Neural cell (in vitro differentiated cells): ENCODE data around the gene ACAA2. TPM values are rescaled to one million over a fixed set of nuclear protein-coding genes. Genes with fewer than 3 reads are reported as not detected.

ENCODE experiments used
- H2AFZ ChIP-seq: fragments of 200-600, 300-800 bp; sonication (generic), shearing (Covaris generic); 2 replicates; pipeline ENCODE4 v1.6.0; 2014; ENCODE audit warnings: low read depth, mild to moderate bottlenecking, antibody characterized with exemption, low read length, moderate library complexity
- H3F3A ChIP-seq: fragments of 200-600 bp; shearing (Covaris generic); 2 replicates; pipeline ENCODE4 v1.6.1; 2016; ENCODE audit warnings: mild to moderate bottlenecking, moderate library complexity, mixed read lengths, antibody characterized with exemption, low read length; ENCODE audit not compliant: insufficient read depth, poor library complexity, severe bottlenecking
- H3K27ac ChIP-seq: fragments of 200-600, 300-800 bp; sonication (generic), shearing (Covaris generic); 2 replicates; pipeline ENCODE4 v1.5.1; 2014; ENCODE audit warnings: mild to moderate bottlenecking, low read length, moderate library complexity
- H3K27me3 ChIP-seq: fragments of 300-800, 200-600 bp; sonication (generic), shearing (Covaris generic); 2 replicates; pipeline ENCODE4 v1.6.0; 2014; ENCODE audit warnings: mild to moderate bottlenecking, low read depth, low read length, moderate library complexity; ENCODE audit not compliant: insufficient read depth
- H3K36me3 ChIP-seq: fragments of 300-800, 200-600 bp; sonication (generic), shearing (Covaris generic); 2 replicates; pipeline ENCODE4 v1.5.1; 2014; ENCODE audit warnings: mild to moderate bottlenecking, antibody characterized with exemption, low read length, moderate library complexity; ENCODE audit not compliant: insufficient read depth
- H3K4me2 ChIP-seq: fragments of 300-800, 200-600 bp; sonication (generic), shearing (Covaris generic); 2 replicates; pipeline ENCODE4 v1.6.0; 2014; ENCODE audit warnings: mild to moderate bottlenecking, low read length
- H3K4me3 ChIP-seq: fragments of 300-800, 200-600 bp; sonication (generic), shearing (Covaris generic); 2 replicates; pipeline ENCODE4 v1.5.1; 2014; ENCODE audit warnings: mild to moderate bottlenecking, low read length, moderate library complexity
- H3K79me2 ChIP-seq: fragments of 200-600 bp; shearing (Covaris generic); replicated peaks from 2 replicates; pipeline ENCODE4 v1.6.0; 2014; ENCODE audit warnings: mild to moderate bottlenecking, low read length, moderate library complexity; ENCODE audit not compliant: insufficient read depth
- H3K9ac ChIP-seq: fragments of 300-800, 200-600 bp; sonication (generic), shearing (Covaris generic); 2 replicates; pipeline ENCODE4 v1.6.1; 2016; ENCODE audit warnings: mild to moderate bottlenecking, low read length, mixed read lengths
- H3K9me2 ChIP-seq: fragments of 200-600 bp; shearing (Covaris generic); 2 replicates; pipeline ENCODE4 v1.6.1; 2016; ENCODE audit warnings: mild to moderate bottlenecking, low read length, mixed read lengths; ENCODE audit not compliant: insufficient read depth
- H3K9me3 ChIP-seq: fragments of 200-600, 300-800 bp; sonication (generic), shearing (Covaris generic); 2 replicates; pipeline ENCODE4 v1.6.1; 2016; ENCODE audit warnings: mild to moderate bottlenecking, mixed run types, low read length, moderate library complexity, mixed read lengths
- H4K20me1 ChIP-seq: fragments of 200-600 bp; shearing (Covaris generic); 2 replicates; pipeline ENCODE4 v1.6.1; 2016; ENCODE audit warnings: mild to moderate bottlenecking, mixed run types; ENCODE audit not compliant: insufficient read depth
- EP300 ChIP-seq: fragments of 450-650 bp; conservative IDR thresholded peaks from 2 replicates; pipeline ENCODE4 v1.6.1; 2014; ENCODE audit warnings: antibody characterized with exemption, mild to moderate bottlenecking, moderate library complexity; ENCODE audit not compliant: poor library complexity, severe bottlenecking
- EZH2 ChIP-seq: fragments of 200-600, 300-800 bp; shearing (Covaris generic), sonication (generic); IDR thresholded peaks from 2 replicates; pipeline ENCODE4 v1.6.1; 2014; ENCODE audit warnings: antibody characterized with exemption, low read length, borderline replicate concordance, mild to moderate bottlenecking; ENCODE audit not compliant: insufficient read depth, poor library complexity, severe bottlenecking
- MXI1 ChIP-seq: fragments of 450-650 bp; conservative IDR thresholded peaks from 2 replicates; pipeline ENCODE4 v1.6.1; 2014; ENCODE audit warnings: antibody characterized with exemption, mild to moderate bottlenecking; ENCODE audit not compliant: poor library complexity, severe bottlenecking
- POLR2AphosphoS5 ChIP-seq: IDR thresholded peaks from 2 replicates; pipeline ENCODE4 v1.6.1; 2012
- RAD21 ChIP-seq: fragments of 450-650 bp; conservative IDR thresholded peaks from 2 replicates; pipeline ENCODE4 v1.6.1; 2014; ENCODE audit warnings: antibody characterized with exemption, mild to moderate bottlenecking, moderate library complexity
- SMC3 ChIP-seq: fragments of 450-650 bp; conservative IDR thresholded peaks from 2 replicates; pipeline ENCODE4 v1.6.1; 2014; ENCODE audit warnings: antibody characterized with exemption, mild to moderate bottlenecking, moderate library complexity; ENCODE audit not compliant: poor library complexity
- TAF1 ChIP-seq: IDR thresholded peaks from 2 replicates; pipeline ENCODE4 v1.6.1; 2012; ENCODE audit warnings: low read depth
- polyA plus RNA-seq: library from polyadenylated mRNA; depleted of rRNA; stranded (reverse); fragments of >200 nt; gene quantifications from 2 replicates; pipeline ENCODE4 v1.2.3, GENCODE V29; 2014
- TF ChIP-seq, protein P1 (sequence below): IDR thresholded peaks from 2 replicates; pipeline ENCODE4 v1.6.1; 2012; ENCODE audit warnings: borderline replicate concordance
- TF ChIP-seq, protein P2 (sequence below): fragments of 450-650 bp; IDR thresholded peaks from 2 replicates; pipeline ENCODE4 v1.5.1; 2014; ENCODE audit warnings: antibody characterized with exemption, mild to moderate bottlenecking, moderate library complexity; ENCODE audit not compliant: poor library complexity, severe bottlenecking

ACAA2 gene
- polyA plus RNA-seq, 1 donor from 2014 or later, result 6.3 TPM

DNA sequence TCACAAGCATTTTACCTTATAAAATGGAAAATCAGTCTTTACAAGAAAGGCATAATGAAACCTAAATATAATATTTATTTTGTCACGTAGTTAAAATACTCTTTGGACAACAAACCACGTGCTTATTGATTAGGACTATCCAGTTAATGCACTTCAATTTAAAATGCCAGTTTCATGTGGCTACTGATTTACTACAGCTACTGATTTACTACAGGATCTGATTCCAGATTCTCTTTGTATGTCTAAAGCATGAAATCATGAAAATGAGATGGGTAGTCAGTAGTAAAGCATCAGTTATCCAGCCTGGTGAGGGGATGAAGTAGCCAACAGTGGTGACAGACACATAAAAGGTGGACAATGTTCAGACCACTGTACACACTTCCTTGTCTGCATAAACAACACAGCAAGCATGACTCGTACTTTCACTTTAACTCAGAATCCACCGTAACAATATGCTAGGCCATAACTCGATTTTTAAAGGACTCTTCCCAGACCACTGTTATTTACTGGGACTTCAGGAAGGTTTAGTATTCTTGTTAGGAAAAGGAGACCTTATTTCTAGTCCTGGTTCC is 24.9 kb downstream of the ACAA2 start:
- Histone ChIP-seq H3K4me3 (no peak overlapping the region), H3K9me2 (no peaks in the 10 kb centered on the region), H3K27me3 (no peaks in the 10 kb centered on the region), H3K4me2 (no peak overlapping the region), H3K79me2 (no peaks in the 10 kb centered on the region), H3F3A (no peaks in the 10 kb centered on the region), H2AFZ (no peak overlapping the region), H3K27ac (no peak overlapping the region), H4K20me1 (no peaks in the 10 kb centered on the region), H3K36me3 (no peaks in the 10 kb centered on the region), H3K9ac (no peak overlapping the region), H3K9me3 (no peaks in the 10 kb centered on the region)
- TF ChIP-seq, protein P1, sequence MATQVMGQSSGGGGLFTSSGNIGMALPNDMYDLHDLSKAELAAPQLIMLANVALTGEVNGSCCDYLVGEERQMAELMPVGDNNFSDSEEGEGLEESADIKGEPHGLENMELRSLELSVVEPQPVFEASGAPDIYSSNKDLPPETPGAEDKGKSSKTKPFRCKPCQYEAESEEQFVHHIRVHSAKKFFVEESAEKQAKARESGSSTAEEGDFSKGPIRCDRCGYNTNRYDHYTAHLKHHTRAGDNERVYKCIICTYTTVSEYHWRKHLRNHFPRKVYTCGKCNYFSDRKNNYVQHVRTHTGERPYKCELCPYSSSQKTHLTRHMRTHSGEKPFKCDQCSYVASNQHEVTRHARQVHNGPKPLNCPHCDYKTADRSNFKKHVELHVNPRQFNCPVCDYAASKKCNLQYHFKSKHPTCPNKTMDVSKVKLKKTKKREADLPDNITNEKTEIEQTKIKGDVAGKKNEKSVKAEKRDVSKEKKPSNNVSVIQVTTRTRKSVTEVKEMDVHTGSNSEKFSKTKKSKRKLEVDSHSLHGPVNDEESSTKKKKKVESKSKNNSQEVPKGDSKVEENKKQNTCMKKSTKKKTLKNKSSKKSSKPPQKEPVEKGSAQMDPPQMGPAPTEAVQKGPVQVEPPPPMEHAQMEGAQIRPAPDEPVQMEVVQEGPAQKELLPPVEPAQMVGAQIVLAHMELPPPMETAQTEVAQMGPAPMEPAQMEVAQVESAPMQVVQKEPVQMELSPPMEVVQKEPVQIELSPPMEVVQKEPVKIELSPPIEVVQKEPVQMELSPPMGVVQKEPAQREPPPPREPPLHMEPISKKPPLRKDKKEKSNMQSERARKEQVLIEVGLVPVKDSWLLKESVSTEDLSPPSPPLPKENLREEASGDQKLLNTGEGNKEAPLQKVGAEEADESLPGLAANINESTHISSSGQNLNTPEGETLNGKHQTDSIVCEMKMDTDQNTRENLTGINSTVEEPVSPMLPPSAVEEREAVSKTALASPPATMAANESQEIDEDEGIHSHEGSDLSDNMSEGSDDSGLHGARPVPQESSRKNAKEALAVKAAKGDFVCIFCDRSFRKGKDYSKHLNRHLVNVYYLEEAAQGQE, result no peak

DNA sequence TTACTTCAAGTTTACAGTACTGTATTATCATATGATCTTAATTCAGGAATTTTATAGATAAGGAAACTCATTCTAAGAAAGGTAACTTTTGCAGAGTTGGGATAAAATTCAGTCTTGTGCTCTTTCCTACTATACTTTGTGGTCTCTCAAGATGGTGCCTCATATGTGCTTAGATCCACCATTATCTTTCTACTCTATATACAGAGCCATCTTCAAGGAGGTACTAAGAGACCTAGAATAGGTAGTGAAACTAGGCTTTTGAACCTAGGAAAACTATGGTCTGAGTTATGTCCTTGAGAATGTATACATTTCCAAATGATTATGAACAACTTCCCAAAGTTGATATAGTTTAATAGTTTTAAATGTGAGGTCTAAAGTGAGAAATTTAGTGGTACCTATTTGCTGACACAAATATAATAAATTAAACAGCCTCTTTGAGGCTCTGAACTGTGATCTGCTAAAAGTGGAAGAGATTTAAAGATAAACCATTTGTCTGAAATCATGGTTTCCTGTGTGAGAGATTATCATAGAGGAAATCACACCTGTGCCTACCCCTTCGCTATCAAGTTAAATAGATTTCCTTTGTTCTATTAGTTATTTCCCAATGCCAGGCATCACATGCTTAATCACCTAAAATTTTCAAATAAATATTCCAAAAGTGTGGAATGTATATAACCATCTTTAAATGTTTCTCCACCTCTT is 27.2 kb downstream of the ACAA2 start:
- H3K36me3 ChIP-seq, result no peaks in the 10 kb centered on the region
- no peaks in the 10 kb centered on the region for H3K79me2 ChIP-seq
- H3K4me3 ChIP-seq, result no peak overlapping the region
- H3K27ac ChIP-seq, result no peak overlapping the region
- no peaks in the 10 kb centered on the region for H3K27me3 ChIP-seq
- TF ChIP-seq EZH2 (no peak), POLR2AphosphoS5 (no peak), SMC3 (no peak), RAD21 (no peak), MXI1 (no peak), TAF1 (no peak), EP300 (no peak)
- TF ChIP-seq, protein P2, sequence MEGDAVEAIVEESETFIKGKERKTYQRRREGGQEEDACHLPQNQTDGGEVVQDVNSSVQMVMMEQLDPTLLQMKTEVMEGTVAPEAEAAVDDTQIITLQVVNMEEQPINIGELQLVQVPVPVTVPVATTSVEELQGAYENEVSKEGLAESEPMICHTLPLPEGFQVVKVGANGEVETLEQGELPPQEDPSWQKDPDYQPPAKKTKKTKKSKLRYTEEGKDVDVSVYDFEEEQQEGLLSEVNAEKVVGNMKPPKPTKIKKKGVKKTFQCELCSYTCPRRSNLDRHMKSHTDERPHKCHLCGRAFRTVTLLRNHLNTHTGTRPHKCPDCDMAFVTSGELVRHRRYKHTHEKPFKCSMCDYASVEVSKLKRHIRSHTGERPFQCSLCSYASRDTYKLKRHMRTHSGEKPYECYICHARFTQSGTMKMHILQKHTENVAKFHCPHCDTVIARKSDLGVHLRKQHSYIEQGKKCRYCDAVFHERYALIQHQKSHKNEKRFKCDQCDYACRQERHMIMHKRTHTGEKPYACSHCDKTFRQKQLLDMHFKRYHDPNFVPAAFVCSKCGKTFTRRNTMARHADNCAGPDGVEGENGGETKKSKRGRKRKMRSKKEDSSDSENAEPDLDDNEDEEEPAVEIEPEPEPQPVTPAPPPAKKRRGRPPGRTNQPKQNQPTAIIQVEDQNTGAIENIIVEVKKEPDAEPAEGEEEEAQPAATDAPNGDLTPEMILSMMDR, result no peak
- TF ChIP-seq, protein P1, result no peak
- H3F3A ChIP-seq, result no peaks in the 10 kb centered on the region
- no peaks in the 10 kb centered on the region for H3K9me2 ChIP-seq
- H2AFZ ChIP-seq, result no peak overlapping the region
- no peak overlapping the region for H3K9ac ChIP-seq
- no peaks in the 10 kb centered on the region for H4K20me1 ChIP-seq
- H3K4me2 ChIP-seq, result no peak overlapping the region
- H3K9me3 ChIP-seq, result no peaks in the 10 kb centered on the region
